GM12891 (cell line): Measurements from ENCODE around the gene SPNS3.

ENCODE experiments used
- POLR2AphosphoS5 ChIP-seq: IDR thresholded peaks from 2 replicates; pipeline ENCODE4 v1.6.1; 2011; ENCODE audit warnings: low read depth, low read length, control low read depth
- SPI1 ChIP-seq: IDR thresholded peaks from 2 replicates; pipeline ENCODE4 v1.6.1; 2011; ENCODE audit warnings: low read depth, low read length, control low read depth
- TAF1 ChIP-seq: IDR thresholded peaks from 2 replicates; pipeline ENCODE4 v1.6.1; 2011; ENCODE audit warnings: low read depth, low read length, control low read depth

- TF ChIP-seq TAF1: no peak
- no peak for TF ChIP-seq SPI1
- TF ChIP-seq POLR2AphosphoS5: no peak
Measured at GRCh38 chr17:4525691-4526397, 92.1 kb downstream of the SPNS3 start.
